HG03558 (cell line): ENCODE data around the gene P2RY6.
"Not testable (repeated sequence)": the region's sequence is repeated elsewhere in the genome, so short reads cannot be mapped to it uniquely, and the experiment has no call there.

ENCODE experiments used
- ATAC-seq: cut with Tn5 transposase; IDR thresholded peaks from one replicate; pipeline ENCODE4 v1.9.1; 2021; ENCODE audit warnings: moderate number of reproducible peaks; ENCODE audit not compliant: unreplicated experiment; ENCODE audit errors: extremely low read depth

P2RY6 gene

DNA sequence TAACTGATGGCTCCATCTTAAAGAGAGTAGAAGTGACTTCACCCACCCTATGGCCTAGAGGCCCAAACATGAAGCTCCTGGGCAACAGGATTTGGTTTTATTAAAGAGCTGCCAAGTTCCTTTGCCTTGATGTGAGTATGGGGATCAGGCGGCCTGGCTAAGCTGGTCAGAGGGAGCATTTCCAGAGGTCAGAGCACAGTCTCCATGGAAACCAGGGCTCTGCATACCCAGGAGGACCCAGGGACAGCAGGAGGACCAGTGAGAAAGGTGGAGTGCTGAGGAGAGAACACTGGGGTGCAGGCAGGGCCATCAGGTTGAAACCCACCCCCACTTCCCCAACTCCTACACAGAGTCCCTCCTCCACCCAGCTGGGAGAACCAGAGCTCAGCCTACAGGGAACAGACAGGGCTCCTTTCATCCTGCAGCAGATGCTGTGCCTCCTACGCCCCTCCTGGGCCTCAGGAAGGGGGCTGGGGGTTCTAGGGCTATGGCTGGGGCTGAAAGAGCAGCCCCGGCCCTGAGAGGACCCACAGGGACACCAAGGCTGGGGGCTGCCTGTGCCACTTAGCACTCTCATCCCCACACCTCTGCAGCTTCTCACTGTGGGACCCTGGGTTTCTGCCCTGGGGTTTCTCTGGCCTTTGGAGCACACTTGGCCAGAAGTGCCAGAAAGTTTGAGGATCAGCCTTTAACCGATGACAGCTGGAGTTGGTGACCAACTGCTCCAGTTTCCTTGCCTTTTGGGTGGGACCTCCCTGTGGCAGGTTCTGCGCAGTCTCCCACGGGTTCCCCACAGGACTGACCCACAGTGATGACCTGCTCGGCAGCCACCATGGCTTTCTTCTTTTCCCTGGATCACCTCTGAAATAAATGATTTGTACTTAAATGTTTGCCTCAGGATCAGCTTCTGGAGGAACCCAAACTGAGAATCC is 13.8 kb upstream of the P2RY6 start:
- no peak for ATAC-seq

DNA sequence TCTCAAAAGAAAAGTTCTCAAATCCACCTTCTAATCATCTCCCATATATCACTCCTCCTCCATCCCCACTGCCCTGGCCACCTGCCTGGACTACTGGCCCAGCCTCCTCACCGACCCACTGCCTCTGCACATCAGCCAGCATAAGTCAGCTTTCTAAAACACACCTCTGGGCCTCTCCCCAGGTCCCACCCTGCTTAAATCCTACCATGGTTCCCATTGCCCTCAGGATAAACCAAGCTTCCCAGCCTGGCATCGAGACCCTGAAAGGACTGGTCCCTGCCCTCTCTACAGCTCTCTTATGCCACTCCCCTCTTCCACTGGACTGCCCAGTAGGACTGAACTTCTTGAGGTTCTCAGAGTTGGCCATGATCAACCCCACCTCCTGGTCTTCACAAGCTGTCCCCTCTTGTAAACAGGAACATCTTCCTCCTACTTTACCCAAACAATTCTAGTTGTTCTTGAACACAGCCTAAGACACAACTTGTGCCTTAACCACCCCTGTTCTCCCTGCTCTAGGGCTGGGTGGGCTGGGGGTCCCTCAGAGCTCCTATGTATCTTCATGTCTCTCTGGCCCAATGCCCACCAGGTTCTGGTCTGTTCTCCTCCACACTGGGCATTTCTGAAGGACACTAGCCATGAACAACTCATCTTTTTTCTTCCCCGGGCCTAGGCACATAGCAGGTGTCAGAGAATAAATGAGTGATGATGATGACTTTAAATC is 12.6 kb upstream of the P2RY6 start:
- ATAC-seq = no peak

DNA sequence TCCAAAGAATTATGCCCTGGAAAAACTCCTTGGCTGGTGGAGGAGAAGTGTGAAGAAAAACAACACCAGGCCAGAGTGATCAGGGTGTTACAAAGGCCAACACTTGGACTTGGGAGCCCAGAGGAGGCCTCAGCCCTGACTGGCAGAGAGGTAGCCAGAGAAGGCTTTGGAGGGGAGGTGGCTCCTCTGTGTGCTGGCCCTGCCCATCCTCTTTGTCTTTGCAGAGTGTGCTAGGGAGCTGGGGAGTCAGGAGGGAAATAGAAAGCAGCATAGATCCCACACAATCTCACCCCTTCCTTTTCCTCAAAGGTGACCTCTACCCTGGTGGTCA is 12.0 kb upstream of the P2RY6 start:
- ATAC-seq = no peak

DNA sequence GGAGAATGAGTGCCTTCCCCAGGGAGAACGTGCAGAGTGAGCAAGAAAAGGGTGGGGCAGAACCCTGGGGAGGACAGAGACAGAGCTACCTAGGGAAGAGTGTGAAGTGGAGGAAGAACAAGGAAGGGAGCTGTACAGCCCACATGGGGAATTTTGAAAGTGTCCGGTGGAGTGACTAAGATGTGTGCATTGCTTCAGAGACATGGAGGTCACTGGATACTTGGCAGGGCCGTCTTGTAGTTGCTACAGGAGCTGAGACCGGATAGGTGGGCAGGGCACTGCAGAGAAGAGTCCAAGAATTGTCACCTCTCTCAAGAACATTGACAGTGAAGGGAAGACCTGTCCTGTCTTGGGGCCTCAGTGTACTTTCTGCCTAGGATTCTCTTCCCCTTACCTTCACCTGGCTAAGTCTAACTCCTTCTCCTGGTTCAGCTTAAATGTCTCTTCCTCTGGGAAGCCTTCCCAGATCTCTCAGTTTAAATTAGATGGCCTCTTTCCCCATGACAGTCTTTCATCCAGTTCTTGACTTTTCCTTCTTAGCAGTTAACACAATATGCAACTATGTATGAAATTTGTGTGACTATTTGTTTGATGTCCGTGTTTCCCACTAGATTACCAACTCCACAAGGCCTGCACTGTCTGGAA is 9.2 kb upstream of the P2RY6 start:
- no peak for ATAC-seq

DNA sequence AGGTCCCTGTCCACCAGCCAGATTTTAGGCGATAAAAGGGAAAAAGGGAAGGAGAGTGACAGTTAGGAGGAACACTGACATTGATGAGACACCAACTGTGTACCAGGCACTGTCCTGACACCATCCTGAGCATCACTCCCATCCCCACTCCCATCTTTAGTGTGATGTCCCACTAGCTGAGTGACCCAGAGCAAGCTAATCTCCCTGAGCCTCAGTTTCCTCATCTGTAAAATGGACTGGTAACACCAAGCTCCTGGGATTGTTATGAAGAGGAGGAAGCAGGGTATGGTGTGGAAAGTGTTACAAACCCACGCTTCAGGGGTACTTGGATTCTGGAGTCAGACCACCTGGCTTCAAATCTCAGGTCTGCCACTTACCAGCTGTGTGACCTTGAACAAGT is 8.5 kb upstream of the P2RY6 start:
- ATAC-seq = no peak

DNA sequence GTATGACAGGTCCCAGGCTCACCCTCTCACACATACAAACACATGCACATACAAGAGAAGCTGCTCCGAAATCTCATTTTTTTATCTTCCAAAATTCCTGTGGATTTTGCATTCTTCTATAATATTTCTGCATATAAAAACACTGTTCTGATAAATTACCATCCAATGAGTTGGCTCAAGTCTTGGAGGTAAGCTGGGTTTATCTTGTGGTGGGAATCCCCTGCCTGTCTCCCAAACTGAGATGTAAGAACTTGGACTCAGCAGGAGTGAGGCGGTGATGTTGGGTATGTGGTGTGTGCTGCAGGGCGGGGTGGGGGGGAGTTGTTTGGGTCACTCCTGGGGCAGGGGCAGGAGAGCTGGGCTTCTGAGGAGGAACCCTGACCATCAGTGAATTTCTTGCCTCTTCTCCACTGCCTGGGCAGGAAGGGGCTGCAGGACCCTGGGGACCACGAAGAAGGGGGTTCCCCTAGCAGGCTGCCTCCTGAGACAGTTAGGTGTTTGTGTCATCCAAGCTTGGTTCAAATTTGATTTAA is 6.8 kb upstream of the P2RY6 start:
- no peak for ATAC-seq

DNA sequence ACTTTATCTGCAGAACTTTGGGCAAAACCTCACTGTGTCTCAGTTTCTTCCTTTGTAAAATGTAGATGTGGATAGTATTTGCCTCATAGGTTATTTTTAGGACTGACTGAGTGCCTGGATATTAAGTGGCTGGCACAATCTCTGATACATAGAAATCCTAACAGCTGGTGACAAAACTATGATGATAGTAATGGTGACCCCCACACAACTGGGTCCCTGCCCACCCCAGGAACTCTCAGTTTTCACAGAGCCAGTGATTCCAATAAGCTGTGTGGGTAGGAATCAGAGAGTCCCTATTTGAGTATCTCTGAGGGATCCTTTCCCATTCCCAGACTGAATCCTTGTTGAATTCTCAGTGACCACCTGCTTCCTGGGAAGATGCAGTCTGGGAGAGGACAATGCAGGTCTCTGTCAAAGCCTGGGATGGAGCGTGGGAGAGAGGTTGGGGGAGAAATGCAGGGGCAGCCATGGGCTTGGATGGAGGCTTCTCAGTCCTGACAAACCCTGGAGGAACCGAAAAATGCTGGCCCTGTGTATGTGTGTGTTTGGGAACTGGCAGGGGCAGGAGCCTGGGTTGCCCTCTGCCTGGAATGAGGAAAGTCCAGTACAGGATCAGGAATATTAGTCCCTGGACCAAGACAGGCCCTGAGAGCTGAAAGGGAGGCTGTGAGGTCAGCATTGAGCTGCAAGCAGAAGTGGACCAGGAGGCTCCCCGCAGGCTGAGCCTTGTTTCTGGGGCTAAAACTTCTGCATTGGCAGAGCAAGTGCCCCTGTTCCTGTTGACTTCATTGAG is 6.1 kb upstream of the P2RY6 start:
- no peak for ATAC-seq

DNA sequence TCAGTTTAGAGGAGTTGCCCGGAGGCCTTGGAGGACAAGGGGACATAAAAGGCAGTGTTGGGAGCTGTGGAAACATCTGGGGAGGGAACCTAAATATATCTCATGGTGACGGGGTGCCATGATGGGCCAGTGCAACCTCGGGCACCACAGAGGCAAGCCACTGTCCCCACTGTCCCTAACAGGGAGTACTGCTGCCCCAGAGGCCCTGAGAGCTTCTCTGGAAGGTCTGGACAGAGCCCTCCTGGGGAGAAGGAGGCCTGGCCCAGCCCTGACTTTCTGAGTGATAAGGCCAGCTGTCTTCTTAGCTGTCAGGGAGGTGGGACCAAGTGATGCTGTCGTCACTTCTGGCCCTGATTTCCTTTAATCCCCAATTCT is 5.5 kb upstream of the P2RY6 start:
- no peak for ATAC-seq

DNA sequence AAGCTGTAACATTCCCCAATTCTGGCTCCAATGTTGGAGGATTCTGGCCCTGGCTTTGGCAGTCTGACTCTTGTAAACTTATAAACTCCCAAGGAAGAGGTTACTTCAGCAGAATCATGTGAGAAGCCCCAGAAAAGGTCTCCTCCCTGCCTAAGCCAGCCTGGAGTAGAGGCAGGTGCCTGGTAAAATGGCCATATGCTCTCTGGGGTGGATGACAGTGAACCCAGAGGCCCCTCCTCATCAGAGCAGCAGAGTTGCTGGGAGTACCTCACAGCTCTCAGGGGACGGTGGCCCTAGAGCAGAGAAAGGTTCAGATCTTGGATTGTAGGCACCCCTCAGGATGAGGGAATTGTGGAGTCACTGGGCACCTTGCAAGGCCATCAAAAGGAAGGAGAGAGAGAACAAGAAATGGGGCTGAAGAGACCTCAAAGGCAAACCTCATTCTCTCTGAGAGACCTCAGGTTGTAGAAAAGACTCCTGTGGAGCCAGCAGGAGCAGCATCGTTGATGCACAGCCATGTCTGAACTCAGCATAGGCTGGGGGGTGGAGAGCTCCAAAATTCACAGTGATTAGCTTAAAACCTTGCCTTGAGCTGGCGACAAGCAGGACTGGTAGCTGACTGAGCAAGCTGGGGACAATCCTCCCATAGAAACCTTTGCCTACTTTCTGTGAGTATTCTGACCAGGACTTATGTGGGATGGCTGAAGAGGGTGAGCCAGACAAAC is 4.9 kb upstream of the P2RY6 start:
- no peak for ATAC-seq

DNA sequence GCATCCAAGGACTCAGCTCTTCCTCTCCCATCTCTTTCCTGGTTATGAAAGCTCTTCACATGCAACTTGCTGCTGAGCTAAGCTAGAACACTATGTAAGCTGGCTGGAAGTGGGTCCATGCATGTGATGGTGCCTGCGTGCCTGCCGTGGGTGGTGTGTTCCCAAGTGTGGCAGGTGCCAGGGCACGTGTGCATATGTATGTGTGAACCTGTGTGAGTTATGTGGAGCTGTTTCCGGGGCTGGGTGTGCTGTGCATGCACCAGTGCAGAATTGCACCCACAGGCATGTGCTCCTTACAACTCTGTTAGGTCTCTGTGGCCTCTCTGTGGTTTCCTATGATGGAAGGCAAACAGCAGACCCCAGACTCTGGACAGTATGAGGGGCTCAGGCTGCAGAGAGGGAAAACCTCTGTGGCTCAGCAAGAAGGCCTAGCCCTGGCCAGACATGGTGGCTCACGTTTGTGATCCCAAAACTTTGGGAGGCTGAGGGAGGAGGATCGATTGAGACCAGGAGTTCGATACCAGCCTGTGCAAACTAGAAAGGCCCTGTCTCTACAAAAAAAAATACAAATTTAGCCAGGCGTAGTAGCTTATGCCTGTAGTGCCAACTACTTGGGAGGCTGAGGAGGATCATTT is 4.1 kb upstream of the P2RY6 start:
- no peak for ATAC-seq

DNA sequence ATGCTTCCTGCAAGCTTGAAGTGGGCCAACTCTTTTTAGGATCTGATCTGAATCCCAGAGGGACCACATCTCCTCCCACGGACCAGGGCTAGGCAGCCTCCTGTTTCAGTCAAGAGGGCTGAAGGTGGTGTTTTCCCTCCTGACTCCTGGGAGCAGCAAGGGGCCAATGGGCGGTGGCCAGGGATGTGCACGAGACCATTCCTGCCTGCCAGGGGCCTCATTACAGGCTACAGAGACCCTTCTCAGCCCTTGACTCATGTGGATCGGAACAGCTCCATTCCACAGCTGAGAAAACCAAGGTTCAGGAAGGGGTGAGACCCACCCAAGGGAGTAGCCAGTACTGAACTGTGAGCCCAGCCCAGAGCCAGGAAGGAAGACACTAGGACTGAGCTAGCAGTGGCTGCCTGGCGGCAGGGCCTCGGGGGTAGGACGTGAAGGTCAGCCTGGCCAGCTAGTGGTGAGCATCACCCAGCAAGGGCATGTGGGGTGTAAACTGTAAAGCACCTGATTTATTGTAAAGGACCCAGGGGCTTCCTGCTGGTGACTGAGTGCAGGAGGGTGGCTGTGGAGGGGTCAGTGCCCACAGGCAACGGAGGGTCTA is 3.4 kb upstream of the P2RY6 start:
- no peak for ATAC-seq

DNA sequence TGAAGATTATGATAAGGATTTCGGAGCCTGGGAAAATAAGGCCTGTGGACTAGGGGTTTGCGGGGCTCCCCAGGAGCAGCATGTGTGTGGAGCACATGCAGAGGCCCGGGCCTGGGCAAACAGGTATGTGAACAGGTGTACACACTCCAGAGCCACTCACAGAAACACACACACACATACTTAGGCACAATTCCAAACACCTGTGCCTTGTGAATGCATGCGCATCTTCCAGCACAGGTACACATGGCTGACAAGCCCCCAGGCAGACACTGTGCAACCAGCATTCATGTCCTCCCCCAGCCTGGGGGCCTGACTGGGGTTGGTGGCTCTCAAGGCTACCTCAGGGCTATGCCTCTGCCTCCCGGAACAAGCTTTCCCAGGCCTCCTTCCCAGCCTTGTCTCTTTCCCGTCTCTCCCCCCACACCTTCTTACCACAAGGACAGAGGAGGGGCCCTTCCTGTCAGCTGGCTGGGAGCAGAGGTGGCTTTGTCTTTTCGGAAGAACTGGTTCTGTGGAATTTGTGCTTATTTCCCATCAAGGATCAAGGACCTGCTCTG is 2.6 kb upstream of the P2RY6 start:
- ATAC-seq = no peak

DNA sequence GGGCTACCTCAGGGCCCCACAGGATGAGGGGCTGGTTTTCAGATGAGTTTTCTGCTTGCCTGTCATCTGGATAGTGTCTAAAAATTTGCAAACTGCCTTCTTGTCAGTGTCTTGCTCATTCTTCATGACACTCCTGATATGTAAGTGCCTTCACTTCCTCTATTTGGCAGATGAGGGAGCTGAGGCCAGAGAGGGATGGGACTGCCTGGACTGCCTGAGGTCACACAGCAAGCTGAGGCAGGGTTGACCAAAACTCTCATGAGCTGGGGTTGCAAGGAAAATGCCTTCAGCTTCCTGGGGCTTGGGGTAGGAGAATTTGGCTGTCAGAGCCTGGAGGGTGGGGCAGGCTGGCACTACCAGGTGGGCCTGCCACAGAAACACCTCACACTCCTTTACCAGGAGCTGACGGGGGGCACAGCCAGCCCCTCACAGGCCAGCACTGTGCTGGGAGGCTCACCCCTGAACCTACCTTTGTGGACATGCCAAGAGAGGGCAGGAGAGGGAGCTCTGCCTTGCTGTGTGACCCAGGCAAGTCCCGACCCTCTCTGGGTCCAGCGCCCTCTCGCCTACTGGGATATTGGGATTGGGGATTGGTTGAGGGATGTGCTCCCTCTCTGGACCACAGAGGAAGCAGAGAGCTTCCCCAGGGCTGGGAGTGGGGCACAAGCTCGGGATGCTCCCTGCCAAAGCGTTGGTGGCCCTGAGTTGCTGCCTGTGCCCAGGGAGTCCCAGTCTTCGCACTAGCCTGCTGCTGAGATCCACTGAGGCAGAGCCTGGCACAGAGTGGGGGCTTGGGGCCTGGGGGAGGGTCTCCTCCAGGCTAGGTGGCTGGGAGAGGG is 1.9 kb upstream of the P2RY6 start:
- no peak for ATAC-seq

DNA sequence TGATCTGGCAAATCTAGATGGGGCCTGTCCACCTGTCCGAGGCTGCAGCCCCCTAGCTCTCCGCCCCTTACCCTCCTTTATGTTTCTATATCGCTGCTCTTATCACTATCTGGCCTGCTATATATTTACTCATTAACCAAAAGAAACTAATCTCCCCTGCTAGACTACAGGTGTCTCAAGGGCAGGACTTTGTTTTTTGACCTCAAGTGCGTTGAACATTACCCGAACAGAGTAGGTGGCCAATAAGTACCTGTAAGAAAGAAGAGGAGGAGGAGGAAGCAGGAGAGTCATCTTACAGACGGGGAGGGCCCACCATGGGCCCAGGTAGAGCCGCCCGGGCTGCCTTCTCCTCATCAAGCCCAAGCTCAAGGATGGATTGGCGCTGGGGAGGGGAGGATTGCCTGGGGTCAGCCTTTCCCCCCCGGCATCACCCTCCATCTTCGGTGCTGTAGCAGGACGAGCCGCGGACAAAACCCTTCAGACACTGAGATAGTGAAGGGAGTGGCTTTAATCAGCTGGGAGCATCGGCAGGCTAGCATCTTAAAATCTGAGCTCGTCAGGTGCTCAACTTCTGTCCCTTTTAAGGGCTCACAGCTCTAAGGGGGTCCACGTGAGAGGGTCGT is 1.2 kb upstream of the P2RY6 start:
- no peak for ATAC-seq

DNA sequence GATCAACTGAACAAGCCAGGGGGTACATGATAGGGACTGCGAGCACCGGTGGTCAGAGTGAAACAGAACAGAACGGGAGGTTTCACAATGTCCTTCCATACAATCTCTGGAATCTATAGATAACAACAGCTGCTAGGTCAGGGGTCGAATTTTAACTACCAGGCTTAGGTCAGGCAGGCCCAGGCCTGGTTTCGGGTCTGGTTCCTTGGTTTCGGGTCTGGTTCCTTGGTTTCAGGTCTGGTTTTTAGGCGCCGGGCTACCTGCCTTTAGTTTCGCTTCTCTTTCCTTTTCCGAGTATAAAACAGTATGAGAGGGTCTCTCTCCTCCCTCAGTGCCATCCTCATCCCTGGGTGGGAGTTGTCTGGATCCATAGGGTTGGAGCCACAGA is 666 bp upstream of the P2RY6 start:
- not testable (repeated sequence) for ATAC-seq

DNA sequence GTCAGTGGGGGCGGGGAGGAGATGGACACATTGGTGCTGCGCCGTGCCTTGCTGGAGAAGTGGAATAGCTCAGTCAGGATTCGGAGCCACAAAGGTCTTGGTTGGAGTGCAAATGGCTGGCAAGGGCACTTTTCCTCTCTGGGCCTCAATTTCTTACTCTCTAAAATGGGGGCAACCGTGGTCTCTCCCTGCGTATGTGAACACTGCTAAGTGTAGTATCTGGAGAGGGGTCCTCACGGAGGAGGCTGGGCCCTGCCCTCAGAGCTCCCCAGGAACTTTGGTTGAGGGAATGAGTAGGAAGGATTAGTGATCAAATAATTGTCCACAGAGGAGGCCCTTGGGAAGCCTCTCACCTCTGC is 521 bp downstream of the P2RY6 start:
- no peak for ATAC-seq

DNA sequence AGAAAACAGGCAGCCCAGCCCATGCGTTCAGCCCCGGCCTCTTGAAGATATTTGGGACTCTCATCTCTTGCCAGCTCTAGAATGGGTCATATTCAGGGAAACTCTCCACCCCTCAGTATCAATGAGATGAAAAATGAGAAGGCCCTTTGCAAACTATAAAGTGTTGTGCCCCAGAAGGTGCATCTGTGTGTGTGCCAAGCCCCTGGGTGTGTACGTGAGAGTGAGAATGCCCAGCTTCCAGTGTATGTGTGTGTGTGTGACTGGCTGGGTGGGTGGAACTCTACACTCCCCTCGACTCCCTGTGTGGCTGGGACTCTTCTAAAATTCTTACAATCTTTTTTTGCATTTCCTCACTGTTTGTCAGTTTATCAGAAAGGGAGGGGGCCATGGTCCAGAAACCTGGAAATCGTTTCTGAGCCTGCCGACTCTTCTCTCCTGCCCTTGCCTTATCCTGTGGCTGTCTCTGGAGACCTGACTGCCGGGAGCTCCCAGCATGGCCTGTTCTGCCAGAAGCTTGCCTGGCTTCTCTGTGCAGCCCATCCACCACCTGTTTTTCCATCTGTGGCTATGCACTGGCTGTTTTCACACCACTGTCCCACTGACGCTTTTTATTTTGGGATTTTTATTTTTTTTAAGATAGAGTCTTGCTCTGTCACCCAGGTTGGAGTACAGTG is 1.2 kb downstream of the P2RY6 start:
- ATAC-seq = no peak
